ENCODE data around the gene GPRIN1.
A peak's percentile ranks its signal among the peaks of the same experiment; 100 is the strongest.

GPRIN1 gene

DNA sequence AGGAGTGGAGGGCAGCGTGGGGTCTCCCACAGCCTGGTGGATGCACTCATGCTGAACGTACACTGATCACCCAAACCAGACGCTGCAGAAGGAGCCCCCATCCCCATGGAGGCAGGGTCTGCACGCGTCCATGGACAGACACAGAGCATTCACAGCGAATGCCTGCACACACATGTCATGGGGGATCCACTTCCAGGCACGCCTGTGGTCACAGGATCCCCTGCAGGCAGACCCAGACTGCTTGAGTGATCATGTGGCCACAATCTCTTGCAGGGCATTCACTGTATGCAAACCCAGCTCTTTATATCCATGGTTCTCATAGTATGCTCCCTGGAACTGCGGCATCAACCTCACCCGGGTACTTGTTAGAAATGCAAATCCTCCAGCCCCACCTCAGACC lies 15.0 kb upstream of the GPRIN1 start:
- TF ChIP-seq, protein P1, sequence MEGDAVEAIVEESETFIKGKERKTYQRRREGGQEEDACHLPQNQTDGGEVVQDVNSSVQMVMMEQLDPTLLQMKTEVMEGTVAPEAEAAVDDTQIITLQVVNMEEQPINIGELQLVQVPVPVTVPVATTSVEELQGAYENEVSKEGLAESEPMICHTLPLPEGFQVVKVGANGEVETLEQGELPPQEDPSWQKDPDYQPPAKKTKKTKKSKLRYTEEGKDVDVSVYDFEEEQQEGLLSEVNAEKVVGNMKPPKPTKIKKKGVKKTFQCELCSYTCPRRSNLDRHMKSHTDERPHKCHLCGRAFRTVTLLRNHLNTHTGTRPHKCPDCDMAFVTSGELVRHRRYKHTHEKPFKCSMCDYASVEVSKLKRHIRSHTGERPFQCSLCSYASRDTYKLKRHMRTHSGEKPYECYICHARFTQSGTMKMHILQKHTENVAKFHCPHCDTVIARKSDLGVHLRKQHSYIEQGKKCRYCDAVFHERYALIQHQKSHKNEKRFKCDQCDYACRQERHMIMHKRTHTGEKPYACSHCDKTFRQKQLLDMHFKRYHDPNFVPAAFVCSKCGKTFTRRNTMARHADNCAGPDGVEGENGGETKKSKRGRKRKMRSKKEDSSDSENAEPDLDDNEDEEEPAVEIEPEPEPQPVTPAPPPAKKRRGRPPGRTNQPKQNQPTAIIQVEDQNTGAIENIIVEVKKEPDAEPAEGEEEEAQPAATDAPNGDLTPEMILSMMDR (IDR thresholded peaks at IDR 0.05; ENCODE audit: low read depth, low read length): no peak
- no peak for DNase-seq
- Histone ChIP-seq H3K27ac (no peak overlapping the region), H3K4me3 (ENCODE audit: low read depth, low read length) (no peak overlapping the region), H3K9me3 (ENCODE audit: severe bottlenecking) (no peaks in the 10 kb centered on the region), H3K36me3 (no peaks in the 10 kb centered on the region), H3K27me3 (ENCODE audit: insufficient read depth, low read depth, severe bottlenecking) (peaks cover 7% of the 10 kb centered on the region)

DNA sequence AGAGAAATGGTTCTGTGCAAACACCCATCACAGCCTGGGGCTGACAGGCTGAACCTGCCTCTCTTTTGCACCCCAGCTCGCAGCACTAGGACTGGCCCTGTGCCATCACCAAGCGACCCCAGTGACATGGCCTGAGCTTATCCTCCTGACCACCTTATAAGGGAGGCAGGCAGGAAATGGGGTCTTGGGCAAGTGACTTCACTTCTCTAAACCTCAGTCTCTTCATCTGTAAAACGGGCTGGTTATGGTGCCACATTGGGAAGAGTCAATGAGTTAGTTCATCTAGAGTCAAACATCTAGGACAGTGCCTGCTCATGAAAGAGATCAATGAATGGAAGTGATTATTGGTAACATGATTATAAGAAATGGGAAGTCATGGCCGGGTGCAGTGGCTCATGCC lies 14.2 kb upstream of the GPRIN1 start:
- no peaks in the 10 kb centered on the region for H3K9me3 ChIP-seq (ENCODE audit: severe bottlenecking)
- DNase-seq: no peak
- H3K27ac ChIP-seq: no peak overlapping the region
- H3K36me3 ChIP-seq: no peaks in the 10 kb centered on the region
- TF ChIP-seq, protein P1 (IDR thresholded peaks at IDR 0.05; ENCODE audit: low read depth, low read length): no peak
- no peak overlapping the region for H3K4me3 ChIP-seq (ENCODE audit: low read depth, low read length)
- H3K27me3 ChIP-seq (ENCODE audit: insufficient read depth, low read depth, severe bottlenecking): peaks cover 3% of the 10 kb centered on the region

DNA sequence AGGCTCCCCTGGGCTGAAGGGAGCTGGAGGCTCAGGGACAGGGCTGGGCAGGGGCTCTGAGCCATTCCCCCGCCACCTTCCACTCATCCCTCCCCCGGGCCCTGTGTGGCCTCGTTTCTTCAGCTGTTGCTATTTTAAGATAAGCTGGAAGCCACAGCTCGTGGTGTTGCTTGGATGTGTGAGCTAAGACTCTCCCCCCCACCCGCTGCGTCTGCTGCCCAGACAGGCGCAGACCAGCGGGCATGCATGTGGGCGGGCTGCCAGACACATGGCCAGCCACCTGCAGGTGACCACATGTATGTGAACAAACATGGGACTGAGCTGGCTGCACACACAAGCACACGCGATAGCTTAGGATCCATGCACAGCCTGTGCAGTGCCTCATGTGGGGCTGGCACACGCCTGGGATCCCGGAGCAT lies 11.7 kb upstream of the GPRIN1 start:
- Histone ChIP-seq H3K4me3 (ENCODE audit: low read depth, low read length) (no peak overlapping the region), H3K27ac (peak overlapping the region; percentile 57), H3K9me3 (ENCODE audit: severe bottlenecking) (no peaks in the 10 kb centered on the region), H3K27me3 (ENCODE audit: insufficient read depth, low read depth, severe bottlenecking) (no peaks in the 10 kb centered on the region), H3K36me3 (no peaks in the 10 kb centered on the region)
- peak; percentile 85 for DNase-seq
- TF ChIP-seq, protein P1 (IDR thresholded peaks at IDR 0.05; ENCODE audit: low read depth, low read length): no peak

DNA sequence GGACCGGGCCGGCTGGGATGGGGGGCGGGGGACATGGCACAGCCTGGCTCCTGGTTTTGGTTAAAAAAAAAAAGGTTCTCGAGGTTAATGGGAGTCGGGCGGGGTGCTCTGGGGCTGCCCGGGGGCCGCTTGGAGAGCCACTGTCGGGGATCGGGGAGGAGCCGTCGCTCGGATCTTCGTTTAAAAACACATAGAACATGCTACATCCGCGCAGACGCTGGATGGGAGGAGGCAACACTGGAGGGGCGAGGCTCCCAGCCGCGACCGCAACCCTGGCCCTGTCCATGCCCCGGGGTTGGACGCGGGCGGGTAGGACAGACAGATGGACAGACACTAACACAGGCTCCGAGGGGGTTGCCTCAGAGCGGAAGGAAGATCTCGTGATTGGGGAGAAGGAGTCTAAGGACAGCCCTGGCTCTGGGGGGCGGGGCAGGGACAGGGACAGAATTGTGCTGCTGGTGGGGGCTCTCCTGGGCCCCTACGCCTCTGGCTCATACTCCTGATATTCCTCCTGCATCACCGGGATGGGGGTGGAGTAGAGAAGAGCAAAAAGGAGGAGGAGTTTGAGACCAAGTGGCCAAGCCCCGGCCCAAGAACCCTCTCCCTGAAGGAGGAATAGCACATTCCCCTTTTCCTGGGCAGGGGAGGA lies 10.5 kb upstream of the GPRIN1 start:
- DNase-seq: no peak
- Histone ChIP-seq H3K4me3 (ENCODE audit: low read depth, low read length) (no peak overlapping the region), H3K27ac (no peak overlapping the region), H3K36me3 (no peaks in the 10 kb centered on the region), H3K27me3 (ENCODE audit: insufficient read depth, low read depth, severe bottlenecking) (no peaks in the 10 kb centered on the region), H3K9me3 (ENCODE audit: severe bottlenecking) (no peaks in the 10 kb centered on the region)
- TF ChIP-seq, protein P1 (IDR thresholded peaks at IDR 0.05; ENCODE audit: low read depth, low read length): no peak

DNA sequence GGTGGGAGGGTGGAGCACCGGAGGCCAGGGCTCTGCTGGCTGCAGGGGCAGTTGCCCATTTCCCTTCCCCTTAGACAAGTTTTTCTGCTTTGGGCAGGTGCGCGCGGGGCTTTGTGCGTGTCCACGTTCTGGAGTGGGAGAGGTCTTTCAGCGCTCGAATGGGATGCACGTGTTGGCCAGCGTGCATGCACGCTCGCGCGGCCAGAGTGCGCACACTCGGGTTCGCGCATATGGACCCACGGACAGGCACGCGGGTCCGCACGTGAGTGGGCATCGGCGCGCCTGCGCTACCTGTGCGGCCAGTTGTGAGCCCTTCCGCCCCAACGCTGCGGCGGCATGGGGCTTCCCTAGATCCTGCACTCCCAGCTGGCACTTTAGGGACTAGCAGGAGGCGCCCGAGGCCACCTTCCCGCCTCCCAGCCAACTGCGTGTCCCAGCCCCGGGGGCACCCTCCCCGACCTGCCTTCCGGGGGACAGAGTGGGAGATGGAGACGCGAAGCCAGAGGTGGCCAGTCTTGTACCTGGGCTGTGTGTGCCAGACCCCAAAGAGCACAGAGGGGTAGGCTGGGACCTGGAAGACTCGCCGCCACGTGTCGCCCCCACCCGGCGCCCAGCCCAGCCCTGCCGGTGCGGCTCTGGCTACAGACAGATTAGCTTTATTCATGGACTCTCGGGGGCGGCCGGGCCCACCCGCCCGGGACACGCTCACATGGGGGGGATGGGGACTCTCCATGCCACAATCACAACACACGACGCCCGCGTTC lies 9.8 kb upstream of the GPRIN1 start:
- H3K4me3 ChIP-seq (ENCODE audit: low read depth, low read length): no peak overlapping the region
- TF ChIP-seq, protein P1 (IDR thresholded peaks at IDR 0.05; ENCODE audit: low read depth, low read length): no peak

More for the DNA sequence above, 9.8 kb upstream of the GPRIN1 start:
- H3K27me3 ChIP-seq (ENCODE audit: insufficient read depth, low read depth, severe bottlenecking): no peaks in the 10 kb centered on the region
- H3K27ac ChIP-seq: no peak overlapping the region
- no peaks in the 10 kb centered on the region for H3K36me3 ChIP-seq
- H3K9me3 ChIP-seq (ENCODE audit: severe bottlenecking): no peaks in the 10 kb centered on the region
- no peak for DNase-seq

All from WERI-Rb-1 (cell line).